GM23338 (cell line): Measurements from ENCODE around the gene GRAMD1B. TPM values are rescaled to one million over a fixed set of nuclear protein-coding genes. Genes with fewer than 3 reads are reported as not detected.

ENCODE experiments used
- ATAC-seq: fragments of 200-7000 bp; cut with Tn5 transposase; 3 replicates; pipeline ENCODE4 v1.9.1; 2020
- DNase-seq: peaks from one replicate; pipeline ENCODE4 v3.0.0-alpha.2; 2015; ENCODE audit warnings: low spot score
- H2AFZ ChIP-seq: fragments of 200-600 bp; sonication (generic); 2 replicates; pipeline ENCODE4 v1.8.0; 2016; ENCODE audit warnings: antibody characterized with exemption, mild to moderate bottlenecking, moderate library complexity
- H3F3A ChIP-seq: fragments of 200-600 bp; sonication (generic); replicated peaks from 2 replicates; pipeline ENCODE4 v1.8.0; 2017; ENCODE audit warnings: antibody characterized with exemption, mixed run types, low read depth
- H3K27ac ChIP-seq: fragments of 200-600 bp; sonication (generic); 2 replicates; pipeline ENCODE4 v1.6.1; 2016; ENCODE audit warnings: low read depth
- H3K27me3 ChIP-seq: fragments of 200-600 bp; sonication (generic); 2 replicates; pipeline ENCODE4 v1.8.0; 2016; ENCODE audit warnings: mild to moderate bottlenecking, mixed run types, moderate library complexity; ENCODE audit not compliant: insufficient read depth
- H3K36me3 ChIP-seq: fragments of 200-600 bp; sonication (generic); 2 replicates; pipeline ENCODE4 v1.8.0; 2016; ENCODE audit warnings: mild to moderate bottlenecking; ENCODE audit not compliant: insufficient read depth
- H3K4me1 ChIP-seq: fragments of 200-600 bp; sonication (generic); 2 replicates; pipeline ENCODE4 v1.8.0; 2016; ENCODE audit warnings: mild to moderate bottlenecking, moderate library complexity; ENCODE audit not compliant: insufficient read depth
- H3K4me2 ChIP-seq: fragments of 200-600 bp; sonication (generic); 2 replicates; pipeline ENCODE4 v1.7.1; 2017; ENCODE audit warnings: mixed run types
- H3K4me3 ChIP-seq: fragments of 200-600 bp; sonication (generic); 2 replicates; pipeline ENCODE4 v1.6.1; 2016; ENCODE audit warnings: mixed run types
- H3K79me2 ChIP-seq: fragments of 200-600 bp; sonication (generic); replicated peaks from 2 replicates; pipeline ENCODE4 v1.8.0; 2017; ENCODE audit warnings: mild to moderate bottlenecking; ENCODE audit not compliant: insufficient read depth
- H3K9me2 ChIP-seq: fragments of 200-600 bp; sonication (generic); 2 replicates; pipeline ENCODE4 v1.8.0; 2017; ENCODE audit not compliant: insufficient read depth
- H4K20me1 ChIP-seq: fragments of 200-600 bp; sonication (generic); replicated peaks from 2 replicates; pipeline ENCODE4 v1.8.0; 2017; ENCODE audit warnings: mild to moderate bottlenecking; ENCODE audit not compliant: insufficient read depth
- H3K27ac Mint-ChIP-seq: 2 replicates; pipeline ENCODE4 v1.8.0; 2020; ENCODE audit warnings: inconsistent platforms, mild to moderate bottlenecking, moderate library complexity, mixed read lengths
- H3K27me3 Mint-ChIP-seq: 3 replicates; pipeline ENCODE4 v1.8.0; 2022; ENCODE audit warnings: low read depth, mild to moderate bottlenecking, moderate library complexity, mixed read lengths, inconsistent platforms; ENCODE audit not compliant: insufficient read depth, poor library complexity
- H3K36me3 Mint-ChIP-seq: 3 replicates; pipeline ENCODE4 v1.8.0; 2021; ENCODE audit warnings: low read depth, mild to moderate bottlenecking, inconsistent platforms, moderate library complexity, mixed read lengths
- H3K4me1 Mint-ChIP-seq: 3 replicates; pipeline ENCODE4 v1.8.0; 2020; ENCODE audit warnings: mild to moderate bottlenecking, inconsistent platforms, mixed read lengths
- H3K4me3 Mint-ChIP-seq: 3 replicates; pipeline ENCODE4 v1.8.0; 2021; ENCODE audit warnings: moderate library complexity, mild to moderate bottlenecking, inconsistent platforms, mixed read lengths
- H3K9me3 Mint-ChIP-seq: 3 replicates; pipeline ENCODE4 v1.8.0; 2020; ENCODE audit warnings: moderate library complexity, mild to moderate bottlenecking, inconsistent platforms, mixed read lengths
- CTCF ChIP-seq, 2 experiments: fragments of 200-600 bp in 1 of 2; sonication (generic) in 1 of 2; conservative IDR thresholded peaks; 2 replicates each; pipeline versions ENCODE4 v1.5.1 to v1.6.1; 2016 to 2017; ENCODE audit warnings: antibody characterized with exemption in 2 of 2, low read depth in 2 of 2, mild to moderate bottlenecking in 2 of 2, moderate library complexity in 1 of 2
- ETS1 ChIP-seq: IDR thresholded peaks from 2 replicates; pipeline ENCODE4 v1.6.1; 2016; ENCODE audit warnings: antibody characterized with exemption
- EZH2phosphoT487 ChIP-seq: fragments of 200-600 bp; sonication (generic); IDR thresholded peaks from one replicate; pipeline ENCODE4 v1.8.1; 2018; ENCODE audit warnings: antibody characterized with exemption; ENCODE audit not compliant: unreplicated experiment
- JUNB ChIP-seq: IDR thresholded peaks from one replicate; pipeline ENCODE4 v1.6.1; 2016; ENCODE audit warnings: antibody characterized with exemption; ENCODE audit not compliant: unreplicated experiment
- STAT1 ChIP-seq: IDR thresholded peaks from one replicate; pipeline ENCODE4 v1.6.1; 2016; ENCODE audit warnings: antibody characterized with exemption; ENCODE audit not compliant: unreplicated experiment
- ZNF331 ChIP-seq: fragments of 250-450 bp; sonication (Bioruptor Pico); IDR thresholded peaks from 2 replicates; pipeline ENCODE4 v1.5.0; 2020; ENCODE audit warnings: low read depth, mild to moderate bottlenecking, moderate library complexity
- polyA plus RNA-seq: library from polyadenylated mRNA; unstranded; fragments of >200 nt; fragmentation: Nextera tagmentation; extraction: Ambion mirVana; gene quantifications from 2 replicates; pipeline ENCODE4 v1.2.1, GENCODE V29; 2016
- total RNA-seq: library from RNA; depleted of rRNA; stranded (reverse); fragments of >200 nt; shearing (Covaris generic); gene quantifications from 2 replicates; pipeline ENCODE4 v1.2.3, GENCODE V29; 2014
- TF ChIP-seq, protein P1 (sequence below): fragments of 250-450 bp; sonication (Bioruptor Pico); IDR thresholded peaks from 2 replicates; pipeline ENCODE4 v1.5.0; 2020; ENCODE audit warnings: mild to moderate bottlenecking, moderate library complexity
- TF ChIP-seq, protein P2 (sequence below): IDR thresholded peaks from one replicate; pipeline ENCODE4 v1.6.1; 2018; ENCODE audit warnings: antibody characterized with exemption; ENCODE audit not compliant: unreplicated experiment

GRAMD1B gene
- total and polyA plus RNA-seq, 2 experiments from 2014 or later, result 3.7 to 24.3 TPM

DNA sequence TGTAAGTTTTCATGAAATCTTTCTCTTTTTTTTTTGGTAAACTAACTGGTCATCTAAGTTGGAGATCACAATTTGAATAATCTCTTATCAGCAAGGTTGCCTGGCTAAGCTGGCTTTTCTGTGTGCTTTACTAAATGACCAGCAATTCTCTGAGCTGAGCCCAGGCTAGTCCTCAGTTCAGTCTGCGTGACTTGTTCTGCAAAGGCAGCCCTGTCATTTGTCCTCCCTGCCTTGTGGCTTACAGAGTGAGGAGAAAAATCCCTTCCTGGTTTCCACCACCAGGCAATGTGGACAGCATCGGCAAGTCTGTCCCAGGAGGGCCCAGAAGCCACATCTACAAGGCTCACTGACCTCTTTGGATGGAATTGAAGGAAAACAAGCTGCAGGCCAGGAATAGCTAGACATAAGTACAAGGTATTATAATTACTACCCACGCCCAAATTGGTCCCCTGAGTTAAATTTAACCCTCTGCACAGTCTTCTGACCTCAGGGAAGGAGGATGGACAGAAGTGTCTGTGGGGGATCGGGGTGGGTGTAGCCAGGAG, 115.7 kb downstream of the GRAMD1B start:
- TF ChIP-seq, protein P1, sequence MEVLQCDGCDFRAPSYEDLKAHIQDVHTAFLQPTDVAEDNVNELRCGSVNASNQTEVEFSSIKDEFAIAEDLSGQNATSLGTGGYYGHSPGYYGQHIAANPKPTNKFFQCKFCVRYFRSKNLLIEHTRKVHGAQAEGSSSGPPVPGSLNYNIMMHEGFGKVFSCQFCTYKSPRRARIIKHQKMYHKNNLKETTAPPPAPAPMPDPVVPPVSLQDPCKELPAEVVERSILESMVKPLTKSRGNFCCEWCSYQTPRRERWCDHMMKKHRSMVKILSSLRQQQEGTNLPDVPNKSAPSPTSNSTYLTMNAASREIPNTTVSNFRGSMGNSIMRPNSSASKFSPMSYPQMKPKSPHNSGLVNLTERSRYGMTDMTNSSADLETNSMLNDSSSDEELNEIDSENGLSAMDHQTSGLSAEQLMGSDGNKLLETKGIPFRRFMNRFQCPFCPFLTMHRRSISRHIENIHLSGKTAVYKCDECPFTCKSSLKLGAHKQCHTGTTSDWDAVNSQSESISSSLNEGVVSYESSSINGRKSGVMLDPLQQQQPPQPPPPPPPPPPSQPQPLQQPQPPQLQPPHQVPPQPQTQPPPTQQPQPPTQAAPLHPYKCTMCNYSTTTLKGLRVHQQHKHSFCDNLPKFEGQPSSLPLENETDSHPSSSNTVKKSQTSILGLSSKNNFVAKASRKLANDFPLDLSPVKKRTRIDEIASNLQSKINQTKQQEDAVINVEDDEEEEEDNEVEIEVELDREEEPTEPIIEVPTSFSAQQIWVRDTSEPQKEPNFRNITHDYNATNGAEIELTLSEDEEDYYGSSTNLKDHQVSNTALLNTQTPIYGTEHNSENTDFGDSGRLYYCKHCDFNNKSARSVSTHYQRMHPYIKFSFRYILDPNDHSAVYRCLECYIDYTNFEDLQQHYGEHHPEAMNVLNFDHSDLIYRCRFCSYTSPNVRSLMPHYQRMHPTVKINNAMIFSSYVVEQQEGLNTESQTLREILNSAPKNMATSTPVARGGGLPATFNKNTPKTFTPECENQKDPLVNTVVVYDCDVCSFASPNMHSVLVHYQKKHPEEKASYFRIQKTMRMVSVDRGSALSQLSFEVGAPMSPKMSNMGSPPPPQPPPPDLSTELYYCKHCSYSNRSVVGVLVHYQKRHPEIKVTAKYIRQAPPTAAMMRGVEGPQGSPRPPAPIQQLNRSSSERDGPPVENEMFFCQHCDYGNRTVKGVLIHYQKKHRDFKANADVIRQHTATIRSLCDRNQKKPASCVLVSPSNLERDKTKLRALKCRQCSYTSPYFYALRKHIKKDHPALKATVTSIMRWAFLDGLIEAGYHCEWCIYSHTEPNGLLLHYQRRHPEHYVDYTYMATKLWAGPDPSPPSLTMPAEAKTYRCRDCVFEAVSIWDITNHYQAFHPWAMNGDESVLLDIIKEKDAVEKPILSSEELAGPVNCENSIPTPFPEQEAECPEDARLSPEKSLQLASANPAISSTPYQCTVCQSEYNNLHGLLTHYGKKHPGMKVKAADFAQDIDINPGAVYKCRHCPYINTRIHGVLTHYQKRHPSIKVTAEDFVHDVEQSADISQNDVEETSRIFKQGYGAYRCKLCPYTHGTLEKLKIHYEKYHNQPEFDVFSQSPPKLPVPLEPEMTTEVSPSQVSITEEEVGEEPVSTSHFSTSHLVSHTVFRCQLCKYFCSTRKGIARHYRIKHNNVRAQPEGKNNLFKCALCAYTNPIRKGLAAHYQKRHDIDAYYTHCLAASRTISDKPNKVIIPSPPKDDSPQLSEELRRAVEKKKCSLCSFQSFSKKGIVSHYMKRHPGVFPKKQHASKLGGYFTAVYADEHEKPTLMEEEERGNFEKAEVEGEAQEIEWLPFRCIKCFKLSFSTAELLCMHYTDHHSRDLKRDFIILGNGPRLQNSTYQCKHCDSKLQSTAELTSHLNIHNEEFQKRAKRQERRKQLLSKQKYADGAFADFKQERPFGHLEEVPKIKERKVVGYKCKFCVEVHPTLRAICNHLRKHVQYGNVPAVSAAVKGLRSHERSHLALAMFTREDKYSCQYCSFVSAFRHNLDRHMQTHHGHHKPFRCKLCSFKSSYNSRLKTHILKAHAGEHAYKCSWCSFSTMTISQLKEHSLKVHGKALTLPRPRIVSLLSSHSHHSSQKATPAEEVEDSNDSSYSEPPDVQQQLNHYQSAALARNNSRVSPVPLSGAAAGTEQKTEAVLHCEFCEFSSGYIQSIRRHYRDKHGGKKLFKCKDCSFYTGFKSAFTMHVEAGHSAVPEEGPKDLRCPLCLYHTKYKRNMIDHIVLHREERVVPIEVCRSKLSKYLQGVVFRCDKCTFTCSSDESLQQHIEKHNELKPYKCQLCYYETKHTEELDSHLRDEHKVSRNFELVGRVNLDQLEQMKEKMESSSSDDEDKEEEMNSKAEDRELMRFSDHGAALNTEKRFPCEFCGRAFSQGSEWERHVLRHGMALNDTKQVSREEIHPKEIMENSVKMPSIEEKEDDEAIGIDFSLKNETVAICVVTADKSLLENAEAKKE (CRISPR knock-in tag), result no peak
- TF ChIP-seq, protein P2, sequence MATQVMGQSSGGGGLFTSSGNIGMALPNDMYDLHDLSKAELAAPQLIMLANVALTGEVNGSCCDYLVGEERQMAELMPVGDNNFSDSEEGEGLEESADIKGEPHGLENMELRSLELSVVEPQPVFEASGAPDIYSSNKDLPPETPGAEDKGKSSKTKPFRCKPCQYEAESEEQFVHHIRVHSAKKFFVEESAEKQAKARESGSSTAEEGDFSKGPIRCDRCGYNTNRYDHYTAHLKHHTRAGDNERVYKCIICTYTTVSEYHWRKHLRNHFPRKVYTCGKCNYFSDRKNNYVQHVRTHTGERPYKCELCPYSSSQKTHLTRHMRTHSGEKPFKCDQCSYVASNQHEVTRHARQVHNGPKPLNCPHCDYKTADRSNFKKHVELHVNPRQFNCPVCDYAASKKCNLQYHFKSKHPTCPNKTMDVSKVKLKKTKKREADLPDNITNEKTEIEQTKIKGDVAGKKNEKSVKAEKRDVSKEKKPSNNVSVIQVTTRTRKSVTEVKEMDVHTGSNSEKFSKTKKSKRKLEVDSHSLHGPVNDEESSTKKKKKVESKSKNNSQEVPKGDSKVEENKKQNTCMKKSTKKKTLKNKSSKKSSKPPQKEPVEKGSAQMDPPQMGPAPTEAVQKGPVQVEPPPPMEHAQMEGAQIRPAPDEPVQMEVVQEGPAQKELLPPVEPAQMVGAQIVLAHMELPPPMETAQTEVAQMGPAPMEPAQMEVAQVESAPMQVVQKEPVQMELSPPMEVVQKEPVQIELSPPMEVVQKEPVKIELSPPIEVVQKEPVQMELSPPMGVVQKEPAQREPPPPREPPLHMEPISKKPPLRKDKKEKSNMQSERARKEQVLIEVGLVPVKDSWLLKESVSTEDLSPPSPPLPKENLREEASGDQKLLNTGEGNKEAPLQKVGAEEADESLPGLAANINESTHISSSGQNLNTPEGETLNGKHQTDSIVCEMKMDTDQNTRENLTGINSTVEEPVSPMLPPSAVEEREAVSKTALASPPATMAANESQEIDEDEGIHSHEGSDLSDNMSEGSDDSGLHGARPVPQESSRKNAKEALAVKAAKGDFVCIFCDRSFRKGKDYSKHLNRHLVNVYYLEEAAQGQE, result no peak
- TF ChIP-seq STAT1, result no peak
- no peak for TF ChIP-seq ETS1
- no peak for TF ChIP-seq CTCF (conservative IDR thresholded peaks at IDR 0.05; ENCODE audit: low read depth in 2 of 2)
- no peak for TF ChIP-seq EZH2phosphoT487
- TF ChIP-seq ZNF331 (CRISPR knock-in tag), result no peak
- TF ChIP-seq JUNB, result no peak
- peaks cover 3% of the 10 kb centered on the region for H3K4me1 ChIP-seq
- no peaks in the 10 kb centered on the region for H3K9me3 Mint-ChIP-seq
- H4K20me1 ChIP-seq, result no peaks in the 10 kb centered on the region
- no peak overlapping the region for H3K27ac ChIP-seq
- peaks cover 20% of the 10 kb centered on the region for H3K4me1 Mint-ChIP-seq
- no peaks in the 10 kb centered on the region for H3F3A ChIP-seq
- ATAC-seq, result no peak
- no peak overlapping the region for H3K4me2 ChIP-seq
- H3K4me3 Mint-ChIP-seq, result no peak overlapping the region
- H3K36me3 ChIP-seq, result no peaks in the 10 kb centered on the region
- DNase-seq, result no peak
- no peaks in the 10 kb centered on the region for H3K79me2 ChIP-seq
- H2AFZ ChIP-seq, result no peak overlapping the region
- H3K4me3 ChIP-seq, result no peak overlapping the region
- H3K36me3 Mint-ChIP-seq, result no peaks in the 10 kb centered on the region
- H3K9me2 ChIP-seq, result no peaks in the 10 kb centered on the region; the same call in 1 of the 2 replicates
- H3K27me3 Mint-ChIP-seq, result peaks cover 10% of the 10 kb centered on the region
- H3K27me3 ChIP-seq, result no peaks in the 10 kb centered on the region
- H3K27ac Mint-ChIP-seq, result no peak overlapping the region
